ENCODE measurements around the gene TECTB. TPM values are rescaled to one million over a fixed set of nuclear protein-coding genes. Genes with fewer than 3 reads are reported as not detected.

TECTB gene
- total RNA-seq, 2 experiments from 2014 or later: not detected

DNA sequence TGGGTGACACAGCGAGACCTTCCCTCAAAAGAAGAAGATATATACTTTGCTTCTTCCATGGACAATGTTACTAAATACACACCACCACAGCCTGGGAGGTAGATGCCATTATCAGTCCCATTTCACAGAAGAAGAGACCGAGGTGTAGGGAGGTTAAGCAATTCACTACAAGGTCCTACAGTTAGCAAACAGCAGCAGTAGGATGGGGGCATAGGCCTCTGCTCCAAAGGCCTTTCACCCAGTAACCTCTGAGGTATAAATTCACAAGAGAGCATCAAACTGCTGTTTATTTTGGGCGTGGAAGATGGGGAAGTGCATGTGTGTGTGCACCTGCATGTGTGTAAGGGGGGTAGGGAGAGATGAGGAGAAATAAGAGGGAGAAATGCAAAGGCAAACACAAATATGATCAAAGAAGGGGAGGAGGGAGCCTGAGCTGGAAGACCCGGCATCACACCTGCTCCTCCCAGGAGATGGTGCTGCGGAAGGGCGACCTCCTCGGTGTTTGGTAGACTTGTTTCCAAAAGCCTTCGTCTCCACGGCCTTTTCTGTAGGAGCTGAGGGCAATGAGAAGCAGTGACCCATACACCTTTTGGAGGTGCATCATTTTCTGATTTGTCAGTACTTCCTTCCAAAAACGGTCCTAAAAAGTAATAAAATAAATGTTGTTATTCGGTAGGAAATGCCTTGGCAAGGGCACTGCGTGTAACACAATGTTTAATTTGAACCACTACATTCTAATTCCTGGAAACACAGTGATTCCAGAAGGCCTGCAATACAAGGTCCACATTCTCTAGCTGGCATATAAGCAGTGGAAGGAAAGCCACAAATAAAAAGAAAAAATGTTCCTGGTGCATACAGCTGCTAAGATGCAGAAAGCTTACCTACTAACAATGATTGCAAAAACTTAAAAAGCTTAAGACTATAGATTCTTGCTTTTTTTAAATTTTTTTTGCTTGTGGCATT, 64.8 kb downstream of the TECTB start:
- H3K4me3 Mint-ChIP-seq: no peak overlapping the region
- ChIA-PET CTCF (no interaction called here), POLR2A (no interaction called here)
- H3K4me1 Mint-ChIP-seq (ENCODE audit: low read depth): no peaks in the 10 kb centered on the region
- no peaks in the 10 kb centered on the region for H3K36me3 Mint-ChIP-seq (ENCODE audit: low read depth)
- Histone ChIP-seq H3K36me3 (ENCODE audit: insufficient read depth, low read length) (no peaks in the 10 kb centered on the region), H3K27ac (ENCODE audit: low read depth in 1 of 2, low read length in 2 of 2) (no peak overlapping the region), H3K4me1 (ENCODE audit: insufficient read depth, low read length) (no peaks in the 10 kb centered on the region), H3K9me3 (ENCODE audit: control insufficient read depth in 1 of 2, insufficient read depth in 1 of 2, low read length in 2 of 2) (no peaks in the 10 kb centered on the region), H3K27me3 (ENCODE audit: control insufficient read depth in 1 of 2, insufficient read depth in 2 of 2, low read length in 2 of 2) (no peaks in the 10 kb centered on the region), H3K4me3 (ENCODE audit: low read length) (no peak overlapping the region)
- ATAC-seq (ENCODE audit: poor library complexity) (no peak), DNase-seq (no peak)
- no peaks in the 10 kb centered on the region for H3K9me3 Mint-ChIP-seq
- TF ChIP-seq, protein P1, sequence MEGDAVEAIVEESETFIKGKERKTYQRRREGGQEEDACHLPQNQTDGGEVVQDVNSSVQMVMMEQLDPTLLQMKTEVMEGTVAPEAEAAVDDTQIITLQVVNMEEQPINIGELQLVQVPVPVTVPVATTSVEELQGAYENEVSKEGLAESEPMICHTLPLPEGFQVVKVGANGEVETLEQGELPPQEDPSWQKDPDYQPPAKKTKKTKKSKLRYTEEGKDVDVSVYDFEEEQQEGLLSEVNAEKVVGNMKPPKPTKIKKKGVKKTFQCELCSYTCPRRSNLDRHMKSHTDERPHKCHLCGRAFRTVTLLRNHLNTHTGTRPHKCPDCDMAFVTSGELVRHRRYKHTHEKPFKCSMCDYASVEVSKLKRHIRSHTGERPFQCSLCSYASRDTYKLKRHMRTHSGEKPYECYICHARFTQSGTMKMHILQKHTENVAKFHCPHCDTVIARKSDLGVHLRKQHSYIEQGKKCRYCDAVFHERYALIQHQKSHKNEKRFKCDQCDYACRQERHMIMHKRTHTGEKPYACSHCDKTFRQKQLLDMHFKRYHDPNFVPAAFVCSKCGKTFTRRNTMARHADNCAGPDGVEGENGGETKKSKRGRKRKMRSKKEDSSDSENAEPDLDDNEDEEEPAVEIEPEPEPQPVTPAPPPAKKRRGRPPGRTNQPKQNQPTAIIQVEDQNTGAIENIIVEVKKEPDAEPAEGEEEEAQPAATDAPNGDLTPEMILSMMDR (IDR thresholded peaks at IDR 0.05): no peak
- intact Hi-C loops (cut with DNase I, micrococcal nuclease): no loop called here
- H3K27me3 Mint-ChIP-seq: no peaks in the 10 kb centered on the region
- no peak overlapping the region for H3K27ac Mint-ChIP-seq

DNA sequence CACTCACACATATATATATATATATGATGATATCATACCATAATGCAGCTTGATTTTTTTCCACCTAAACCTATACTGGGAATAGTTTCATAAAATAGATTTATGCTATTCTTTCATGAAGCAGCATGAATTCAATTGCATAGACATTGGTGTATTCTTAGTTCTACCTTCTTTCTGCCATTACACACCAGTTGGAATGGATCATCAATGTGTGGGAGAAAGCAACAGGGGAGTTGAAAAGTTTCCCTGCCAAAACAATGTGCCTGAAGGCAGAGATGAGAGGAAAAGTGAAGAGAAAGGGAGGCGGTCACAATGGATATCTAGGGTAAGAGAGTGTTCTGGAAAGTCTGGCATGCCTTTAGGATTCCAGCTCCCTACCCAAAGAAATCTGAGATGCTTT, 65.6 kb downstream of the TECTB start:
- CTCF ChIA-PET: no interaction called here
- Mint-ChIP-seq H3K27me3 (no peaks in the 10 kb centered on the region), H3K4me3 (no peak overlapping the region), H3K9me3 (no peaks in the 10 kb centered on the region), H3K4me1 (ENCODE audit: low read depth) (no peaks in the 10 kb centered on the region), H3K27ac (no peak overlapping the region), H3K36me3 (ENCODE audit: low read depth) (no peaks in the 10 kb centered on the region)
- Histone ChIP-seq H3K4me1 (ENCODE audit: insufficient read depth, low read length) (no peaks in the 10 kb centered on the region), H3K27me3 (ENCODE audit: control insufficient read depth in 1 of 2, insufficient read depth in 2 of 2, low read length in 2 of 2) (no peaks in the 10 kb centered on the region), H3K36me3 (ENCODE audit: insufficient read depth, low read length) (no peaks in the 10 kb centered on the region), H3K27ac (ENCODE audit: low read depth in 1 of 2, low read length in 2 of 2) (no peak overlapping the region), H3K4me3 (ENCODE audit: low read length) (no peak overlapping the region), H3K9me3 (ENCODE audit: control insufficient read depth in 1 of 2, insufficient read depth in 1 of 2, low read length in 2 of 2) (no peaks in the 10 kb centered on the region)
- intact Hi-C loops (cut with DNase I, micrococcal nuclease): no loop called here
- DNase-seq (no peak), ATAC-seq (ENCODE audit: poor library complexity) (no peak)
- TF ChIP-seq, protein P1 (IDR thresholded peaks at IDR 0.05): no peak
- POLR2A ChIA-PET: no interaction called here

DNA sequence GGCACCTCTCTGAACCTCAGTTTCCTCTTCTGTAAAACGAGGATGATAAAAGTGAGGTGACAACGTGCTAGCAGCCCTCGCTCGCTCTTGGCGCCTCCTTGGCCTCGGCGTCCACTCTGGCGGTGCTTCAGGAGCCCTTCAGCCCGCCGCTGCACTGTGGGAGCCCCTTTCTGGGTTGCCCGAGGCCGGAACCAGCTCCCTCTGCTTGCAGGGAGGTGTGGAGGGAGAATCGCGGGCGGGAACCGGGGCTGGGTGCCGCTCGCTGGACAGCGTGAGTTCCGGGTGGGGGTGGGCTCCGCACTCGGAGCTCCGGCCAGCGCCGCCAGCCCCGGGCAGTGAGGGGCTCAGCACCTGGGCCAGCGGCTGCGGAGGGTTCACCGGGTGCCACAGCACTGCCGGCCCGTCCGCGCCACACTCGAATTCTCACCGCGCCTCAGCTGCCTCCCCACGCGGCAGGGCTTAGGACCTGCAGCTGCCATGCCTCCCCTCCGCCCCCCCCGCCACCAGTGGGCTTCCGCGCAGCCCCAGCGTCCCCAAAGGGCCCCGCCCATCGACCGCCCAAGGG, 66.4 kb downstream of the TECTB start:
- H3K27ac ChIP-seq (ENCODE audit: low read depth in 1 of 2, low read length in 2 of 2): no peak overlapping the region
- no peak overlapping the region for H3K4me3 ChIP-seq (ENCODE audit: low read length)
- intact Hi-C loops (cut with DNase I, micrococcal nuclease): no loop called here
- ATAC-seq (ENCODE audit: poor library complexity) (no peak), DNase-seq (no peak)
- H3K4me1 ChIP-seq (ENCODE audit: insufficient read depth, low read length): no peaks in the 10 kb centered on the region
- no peak overlapping the region for H3K4me3 Mint-ChIP-seq
- H3K36me3 ChIP-seq (ENCODE audit: insufficient read depth, low read length): no peaks in the 10 kb centered on the region
- CTCF ChIA-PET: no interaction called here
- H3K9me3 Mint-ChIP-seq: no peaks in the 10 kb centered on the region
- H3K27me3 ChIP-seq (ENCODE audit: control insufficient read depth in 1 of 2, insufficient read depth in 2 of 2, low read length in 2 of 2): no peaks in the 10 kb centered on the region
- no peaks in the 10 kb centered on the region for H3K9me3 ChIP-seq (ENCODE audit: control insufficient read depth in 1 of 2, insufficient read depth in 1 of 2, low read length in 2 of 2)
- POLR2A ChIA-PET: no interaction called here
- no peaks in the 10 kb centered on the region for H3K4me1 Mint-ChIP-seq (ENCODE audit: low read depth)
- TF ChIP-seq, protein P1 (IDR thresholded peaks at IDR 0.05): no peak
- H3K27me3 Mint-ChIP-seq: no peaks in the 10 kb centered on the region
- no peaks in the 10 kb centered on the region for H3K36me3 Mint-ChIP-seq (ENCODE audit: low read depth)
- H3K27ac Mint-ChIP-seq: no peak overlapping the region
